NCI-H2196 treated with DMSO at 0.1 percent for 48 hours (cell line): ENCODE measurements around the gene C15orf39.
"Not testable (repeated sequence)": the region's sequence is repeated elsewhere in the genome, so short reads cannot be mapped to it uniquely, and the experiment has no call there.

Source experiments
- DNase-seq: peaks from one replicate; lab custom pipeline; 2025; ENCODE audit not compliant: unreplicated experiment; lab: John Stamatoyannopoulos, UW

C15orf39 gene

GRCh38 chr15:75201616-75202250 lies at the start of gene C15orf39:
TSS of gene C15orf39 (plus strand) at chr15:75201882. CDS start at chr15:75206049, 4,167 bp downstream.
- DNase-seq, result no peak

GRCh38 chr15:75152382-75153079 lies 49.2 kb upstream of the C15orf39 start:
- DNase-seq, result no peak

- no peak for DNase-seq
These were observed 48.6 kb upstream of the C15orf39 start for GRCh38 chr15:75153087-75153486.

- no peak for DNase-seq
These were observed 48.0 kb upstream of the C15orf39 start for GRCh38 chr15:75153565-75154276.

GRCh38 chr15:75154461-75155062 lies 47.1 kb upstream of the C15orf39 start:
- no peak for DNase-seq

- no peak for DNase-seq
These were observed 45.1 kb upstream of the C15orf39 start for GRCh38 chr15:75156326-75157215.

- DNase-seq, result no peak
These were observed 43.3 kb upstream of the C15orf39 start for GRCh38 chr15:75158402-75158801.

- no peak for DNase-seq
These were observed 42.4 kb upstream of the C15orf39 start for GRCh38 chr15:75159244-75159643.

GRCh38 chr15:75161106-75161916 lies 40.4 kb upstream of the C15orf39 start:
- DNase-seq, result no peak

- no peak for DNase-seq
These were observed 39.7 kb upstream of the C15orf39 start for GRCh38 chr15:75161917-75162414.

GRCh38 chr15:75163150-75163564 lies 38.5 kb upstream of the C15orf39 start:
- DNase-seq, result no peak

- DNase-seq, result no peak
These were observed 36.9 kb upstream of the C15orf39 start for GRCh38 chr15:75164625-75165350.

- DNase-seq, result not testable (repeated sequence)
These were observed 35.1 kb upstream of the C15orf39 start for GRCh38 chr15:75166489-75167063.

- no peak for DNase-seq
These were observed 33.9 kb upstream of the C15orf39 start for GRCh38 chr15:75167588-75168350.

GRCh38 chr15:75168374-75168773 lies 33.3 kb upstream of the C15orf39 start:
- DNase-seq, result no peak

- DNase-seq, result no peak
These were observed 31.5 kb upstream of the C15orf39 start for GRCh38 chr15:75170203-75170602.

- no peak for DNase-seq
These were observed 30.9 kb upstream of the C15orf39 start for GRCh38 chr15:75170711-75171341.
